HFF-Myc (cell line): ENCODE results near the gene EPB41L4A.

Experiments used
- DNase-seq: peaks from one replicate; pipeline ENCODE4 v3.0.0-alpha.2; 2011; ENCODE audit warnings: low read depth; ENCODE audit errors: extremely low read depth
- H3K4me3 ChIP-seq: replicated peaks from 2 replicates; pipeline ENCODE4 v1.5.1; 2011; ENCODE audit warnings: low read depth, mild to moderate bottlenecking, control low read depth, low read length
- CTCF ChIP-seq: IDR thresholded peaks from 2 replicates; pipeline ENCODE4 v1.5.1; 2012; ENCODE audit warnings: mild to moderate bottlenecking, low read depth, low read length, control low read depth; ENCODE audit errors: missing control alignments

EPB41L4A gene

DNA sequence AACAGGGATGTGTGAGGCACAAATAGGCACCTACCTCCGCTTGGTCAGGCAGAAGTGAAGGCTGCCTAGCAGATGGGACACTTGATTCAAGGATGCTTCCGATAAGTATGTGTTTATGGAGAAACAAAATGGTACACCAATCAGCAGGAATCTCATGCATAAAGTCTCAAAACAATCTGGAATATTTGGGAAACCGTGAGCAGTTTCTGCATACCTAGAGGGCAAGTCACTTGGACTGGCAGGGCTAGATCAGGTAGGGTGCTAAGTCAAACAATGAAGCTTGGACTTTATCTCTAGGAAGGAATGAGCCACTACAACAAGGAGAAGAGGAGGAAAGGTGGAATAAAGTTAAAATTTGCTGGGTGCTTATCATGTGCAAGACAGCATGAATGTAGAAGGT, 5.5 kb downstream of the EPB41L4A start:
- DNase-seq: no peak
- TF ChIP-seq CTCF: no peak
- H3K4me3 ChIP-seq: no peak overlapping the region

- no peak for TF ChIP-seq CTCF
- H3K4me3 ChIP-seq: no peak overlapping the region
- DNase-seq: no peak
Observed at GRCh38 chr5:112412346-112412745, 6.7 kb downstream of the EPB41L4A start.

- no peak overlapping the region for H3K4me3 ChIP-seq
- no peak for DNase-seq
- TF ChIP-seq CTCF: no peak
Observed at GRCh38 chr5:112411903-112412302, 7.2 kb downstream of the EPB41L4A start.

DNA sequence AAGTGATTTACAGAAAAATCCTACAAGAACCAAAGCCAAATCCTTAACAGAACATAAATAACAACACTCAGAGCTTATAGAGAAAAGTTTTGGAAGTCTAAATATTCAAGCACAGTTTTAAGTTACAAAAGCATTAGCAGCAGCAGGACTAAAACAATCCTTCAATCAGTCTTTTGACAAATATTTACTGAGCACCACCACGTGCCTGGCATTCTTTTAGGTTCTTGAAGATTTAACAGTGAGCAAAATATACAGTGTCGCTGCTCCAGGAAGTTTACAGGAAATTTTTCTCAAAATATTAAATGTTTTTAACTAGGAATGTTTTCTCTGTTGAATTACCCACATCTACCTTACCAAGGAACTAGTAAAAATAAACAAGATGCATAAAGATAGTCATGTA, 11.4 kb downstream of the EPB41L4A start:
- no peak overlapping the region for H3K4me3 ChIP-seq
- TF ChIP-seq CTCF: no peak
- DNase-seq: no peak

DNA sequence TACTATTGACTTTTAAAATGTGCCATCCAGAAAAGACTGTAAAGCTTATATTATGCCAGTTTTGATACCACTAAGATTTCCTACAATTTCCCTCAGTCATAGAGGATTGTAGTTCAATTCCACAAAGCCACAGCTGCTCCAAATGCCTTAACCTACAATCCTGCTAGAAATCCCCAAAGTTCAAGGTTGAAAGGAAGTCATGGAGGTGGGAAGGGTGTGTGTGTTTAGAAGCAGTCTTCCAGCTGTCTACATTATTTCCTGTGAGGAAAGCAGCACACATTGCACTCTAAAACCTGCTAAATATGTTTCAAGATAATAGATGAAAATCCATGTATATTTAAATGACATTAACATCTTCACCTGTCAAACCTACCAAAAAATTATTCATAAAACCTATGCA, 11.8 kb downstream of the EPB41L4A start:
- TF ChIP-seq CTCF: no peak
- DNase-seq: no peak
- no peak overlapping the region for H3K4me3 ChIP-seq

GRCh38 chr5:112403069-112403468, 16.0 kb downstream of the EPB41L4A start:
- TF ChIP-seq CTCF: no peak
- no peak for DNase-seq
- H3K4me3 ChIP-seq: no peak overlapping the region

DNA sequence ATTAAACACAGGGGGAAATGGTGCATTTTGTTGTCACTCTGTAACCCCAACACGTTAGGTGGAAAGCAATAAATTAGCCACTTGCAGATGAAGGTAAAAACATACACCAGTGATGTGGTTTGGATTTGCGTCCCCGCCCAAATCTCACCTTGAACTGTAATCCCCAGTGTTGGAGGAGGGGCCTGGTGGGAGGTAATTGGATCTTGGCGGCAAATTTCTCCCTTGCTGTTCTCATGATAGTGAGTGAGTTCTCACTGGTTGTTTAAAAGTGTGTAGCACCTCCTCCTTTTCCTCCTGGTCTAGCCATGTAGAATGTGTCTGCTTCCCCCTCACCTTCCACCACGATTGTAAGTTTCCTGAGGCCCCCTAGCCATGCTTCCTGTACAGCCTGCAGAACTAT, 17.2 kb downstream of the EPB41L4A start:
- no peak for TF ChIP-seq CTCF

More for the DNA sequence above, 17.2 kb downstream of the EPB41L4A start:
- DNase-seq: no peak
- H3K4me3 ChIP-seq: no peak overlapping the region
